OCI-LY7 (cell line): Measurements from ENCODE around the gene IRF2.

Experiments
- EZH2phosphoT487 ChIP-seq: fragments of 200-600 bp; sonication (generic); IDR thresholded peaks from 2 replicates; pipeline ENCODE4 v1.6.1; 2018; ENCODE audit warnings: low read depth, borderline replicate concordance, mild to moderate bottlenecking, mixed run types, antibody characterized with exemption, low read length, moderate library complexity, mixed read lengths
- TF ChIP-seq, protein P1 (sequence below): fragments of 200-600 bp; sonication (generic); conservative IDR thresholded peaks from 2 replicates; pipeline ENCODE4 v1.5.1; 2014; ENCODE audit warnings: mild to moderate bottlenecking, antibody characterized with exemption, low read length, moderate library complexity, mixed read lengths

- TF ChIP-seq, protein P1, sequence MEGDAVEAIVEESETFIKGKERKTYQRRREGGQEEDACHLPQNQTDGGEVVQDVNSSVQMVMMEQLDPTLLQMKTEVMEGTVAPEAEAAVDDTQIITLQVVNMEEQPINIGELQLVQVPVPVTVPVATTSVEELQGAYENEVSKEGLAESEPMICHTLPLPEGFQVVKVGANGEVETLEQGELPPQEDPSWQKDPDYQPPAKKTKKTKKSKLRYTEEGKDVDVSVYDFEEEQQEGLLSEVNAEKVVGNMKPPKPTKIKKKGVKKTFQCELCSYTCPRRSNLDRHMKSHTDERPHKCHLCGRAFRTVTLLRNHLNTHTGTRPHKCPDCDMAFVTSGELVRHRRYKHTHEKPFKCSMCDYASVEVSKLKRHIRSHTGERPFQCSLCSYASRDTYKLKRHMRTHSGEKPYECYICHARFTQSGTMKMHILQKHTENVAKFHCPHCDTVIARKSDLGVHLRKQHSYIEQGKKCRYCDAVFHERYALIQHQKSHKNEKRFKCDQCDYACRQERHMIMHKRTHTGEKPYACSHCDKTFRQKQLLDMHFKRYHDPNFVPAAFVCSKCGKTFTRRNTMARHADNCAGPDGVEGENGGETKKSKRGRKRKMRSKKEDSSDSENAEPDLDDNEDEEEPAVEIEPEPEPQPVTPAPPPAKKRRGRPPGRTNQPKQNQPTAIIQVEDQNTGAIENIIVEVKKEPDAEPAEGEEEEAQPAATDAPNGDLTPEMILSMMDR = no peak
- TF ChIP-seq EZH2phosphoT487 = no peak
These were observed 21.6 kb downstream of the IRF2 start for GRCh38 chr4:184452740-184453139.
